HL-60/S4 treated with phorbol 12-myristate 13-acetate at 8.2 ng/mL for 4 days and 3 days (cell line): ENCODE data around the gene HOXB3.
"Not testable (repeated sequence)": the region's sequence is repeated elsewhere in the genome, so short reads cannot be mapped to it uniquely, and the experiment has no call there.

Source experiments
- in situ Hi-C: fragments of 300-500 bp; cut with MboI; formaldehyde crosslinking; loops from 2 replicates; pipeline ENCODE4 v1.15.0; 2022; ENCODE audit warnings: low sequenced_read_pairs

HOXB3 gene

GRCh38 chr17:48548523-48549280, 41.3 kb downstream of the HOXB3 start:
- in situ Hi-C loops: no loop called here

- in situ Hi-C loops: no loop called here
These were observed 42.1 kb downstream of the HOXB3 start for GRCh38 chr17:48547808-48548522.

- in situ Hi-C loops: no loop called here
These were observed 42.9 kb downstream of the HOXB3 start for GRCh38 chr17:48546924-48547807.

- in situ Hi-C loops: no loop called here
These were observed 43.7 kb downstream of the HOXB3 start for GRCh38 chr17:48546137-48546923.

GRCh38 chr17:48545539-48545938, 44.5 kb downstream of the HOXB3 start:
- in situ Hi-C loops: no loop called here

- in situ Hi-C loops: no loop called here
These were observed 45.0 kb downstream of the HOXB3 start, which contains the start of gene HOXB2 for GRCh38 chr17:48545022-48545375. Gene HOXB2 (minus strand): TSS chr17:48545109. CDS start chr17:48544911, 198 bp downstream.

GRCh38 chr17:48544349-48545021, 45.6 kb downstream of the HOXB3 start:
- in situ Hi-C loops: no loop called here

- in situ Hi-C loops: no loop called here
These were observed 46.1 kb downstream of the HOXB3 start for GRCh38 chr17:48543854-48544348.

- in situ Hi-C loops: no loop called here
These were observed 46.8 kb downstream of the HOXB3 start for GRCh38 chr17:48543107-48543853.

GRCh38 chr17:48542698-48543106, 47.3 kb downstream of the HOXB3 start:
- in situ Hi-C loops: no loop called here

- in situ Hi-C loops: no loop called here
These were observed 47.9 kb downstream of the HOXB3 start for GRCh38 chr17:48542114-48542656.

- in situ Hi-C loops: no loop called here
These were observed 48.4 kb downstream of the HOXB3 start for GRCh38 chr17:48541577-48542113.

GRCh38 chr17:48541036-48541576, 48.9 kb downstream of the HOXB3 start:
- in situ Hi-C loops: no loop called here

- in situ Hi-C loops: no loop called here
These were observed 49.8 kb downstream of the HOXB3 start for GRCh38 chr17:48540213-48540612.

GRCh38 chr17:48539177-48539576, 50.9 kb downstream of the HOXB3 start:
- in situ Hi-C loops: no loop called here

GRCh38 chr17:48537316-48537715, 52.7 kb downstream of the HOXB3 start:
- in situ Hi-C loops: no loop called here

- in situ Hi-C loops: not testable (repeated sequence)
These were observed 54.1 kb downstream of the HOXB3 start for GRCh38 chr17:48535793-48536559.

- in situ Hi-C loops: no loop called here
These were observed 57.8 kb downstream of the HOXB3 start for GRCh38 chr17:48532261-48532660.
